NOMO-1 treated with DMSO at 0.1 percent for 48 hours (cell line): ENCODE results near the gene IER3.

ENCODE experiments used
- DNase-seq: peaks from one replicate; lab custom pipeline; 2025; ENCODE audit not compliant: unreplicated experiment; lab: John Stamatoyannopoulos, UW

Gene IER3

GRCh38 chr6:30749554-30750378 is 5.4 kb upstream of the IER3 start:
- DNase-seq = no peak

DNA sequence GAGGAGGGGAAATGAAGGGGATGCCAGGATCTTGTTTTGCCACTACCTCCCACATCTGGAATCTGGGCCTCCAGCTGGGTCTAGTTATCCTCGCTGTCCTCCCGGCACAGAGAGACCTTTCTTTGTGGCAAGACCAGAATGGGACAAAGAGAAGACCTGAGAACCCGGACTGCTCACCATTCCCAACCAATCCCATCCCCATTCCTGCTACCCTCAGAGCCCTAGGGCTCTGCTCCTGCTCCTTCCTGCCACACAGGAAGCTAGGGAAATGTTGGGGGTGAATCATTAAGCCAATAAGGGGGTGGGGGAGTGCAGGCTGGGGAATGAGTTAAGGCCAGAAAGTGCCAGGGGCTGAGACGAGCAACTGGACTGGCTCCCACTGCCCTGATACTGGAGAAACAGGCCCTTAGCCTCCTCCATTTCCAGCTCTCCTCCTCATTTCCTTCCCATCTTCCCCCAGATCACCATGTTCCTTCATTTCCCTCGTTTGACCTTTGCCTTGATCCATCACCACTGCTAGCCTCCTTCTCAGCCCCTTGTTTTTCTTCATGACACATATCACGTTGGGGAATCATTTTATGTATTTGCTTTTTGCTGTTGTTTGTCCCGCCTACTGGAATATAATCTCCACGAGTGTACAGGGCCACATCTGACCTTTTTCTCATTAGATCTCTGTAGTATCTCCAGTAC is 4.6 kb upstream of the IER3 start:
- DNase-seq = no peak

DNA sequence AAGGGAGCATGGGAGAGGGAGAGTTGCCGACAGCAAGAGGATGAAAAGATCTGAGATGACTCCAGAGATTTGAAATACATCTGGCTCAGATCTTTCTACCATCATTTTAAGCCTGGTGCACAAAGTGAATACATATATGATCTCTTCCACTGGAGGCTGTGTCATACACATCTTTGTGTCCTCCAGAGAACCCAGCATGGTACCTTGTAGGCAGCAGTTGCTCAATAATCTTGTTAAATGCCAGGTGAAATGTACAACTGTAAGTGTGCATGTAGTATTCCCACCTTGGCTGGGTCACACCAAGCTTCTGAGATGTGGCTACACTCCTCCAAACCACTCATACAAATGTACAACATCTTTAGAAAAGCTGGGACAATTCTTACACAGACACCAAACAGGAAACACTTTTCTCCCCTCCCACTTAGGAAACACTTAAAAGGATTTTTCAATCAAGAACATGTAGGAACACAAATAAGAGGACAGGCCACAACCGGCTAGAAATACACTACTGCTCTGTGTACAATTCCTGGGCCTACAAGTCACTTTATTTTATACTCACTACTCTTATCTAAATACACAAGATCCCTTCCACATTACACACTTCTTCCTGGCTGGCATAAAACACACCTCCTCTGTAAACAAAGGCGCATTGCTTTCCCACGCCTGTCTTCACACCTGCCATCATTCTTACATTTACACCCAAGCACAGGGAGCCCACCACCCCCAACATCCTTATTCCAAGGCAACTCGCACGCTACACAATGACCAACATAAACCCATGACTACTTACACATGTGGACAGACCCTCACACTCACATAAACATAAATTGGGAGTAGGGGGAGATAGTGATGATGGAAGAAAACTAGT is 3.8 kb upstream of the IER3 start:
- no peak for DNase-seq

DNA sequence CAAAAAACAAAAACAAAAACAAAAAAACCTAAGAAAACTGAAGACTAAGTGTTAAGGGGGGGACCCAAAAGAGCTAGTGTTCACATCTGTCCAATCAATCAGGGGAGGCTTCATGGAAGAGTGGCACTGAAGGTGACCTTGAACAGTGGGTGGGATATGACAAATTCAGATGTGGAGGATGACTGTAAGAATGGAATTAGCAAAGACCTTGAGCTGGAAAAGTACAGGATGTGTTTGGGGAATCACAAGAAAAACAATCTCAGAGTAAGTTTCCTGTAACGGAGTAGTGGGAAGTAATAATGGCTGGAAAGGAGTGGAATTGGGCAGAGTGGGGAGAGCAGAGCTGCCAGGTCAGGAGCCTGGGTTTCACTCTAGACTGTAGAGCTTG is 2.9 kb upstream of the IER3 start:
- no peak for DNase-seq

- no peak for DNase-seq
Measured at GRCh38 chr6:30743099-30744053, 971 bp downstream of the IER3 start.

- peak; percentile 95 for DNase-seq
Measured at GRCh38 chr6:30742316-30743098, 1.8 kb downstream of the IER3 start, which contains the start of gene FLOT1. Gene FLOT1, minus strand, starts transcription at chr6:30742687. Its CDS starts 498 bp downstream, at chr6:30742189.

DNA sequence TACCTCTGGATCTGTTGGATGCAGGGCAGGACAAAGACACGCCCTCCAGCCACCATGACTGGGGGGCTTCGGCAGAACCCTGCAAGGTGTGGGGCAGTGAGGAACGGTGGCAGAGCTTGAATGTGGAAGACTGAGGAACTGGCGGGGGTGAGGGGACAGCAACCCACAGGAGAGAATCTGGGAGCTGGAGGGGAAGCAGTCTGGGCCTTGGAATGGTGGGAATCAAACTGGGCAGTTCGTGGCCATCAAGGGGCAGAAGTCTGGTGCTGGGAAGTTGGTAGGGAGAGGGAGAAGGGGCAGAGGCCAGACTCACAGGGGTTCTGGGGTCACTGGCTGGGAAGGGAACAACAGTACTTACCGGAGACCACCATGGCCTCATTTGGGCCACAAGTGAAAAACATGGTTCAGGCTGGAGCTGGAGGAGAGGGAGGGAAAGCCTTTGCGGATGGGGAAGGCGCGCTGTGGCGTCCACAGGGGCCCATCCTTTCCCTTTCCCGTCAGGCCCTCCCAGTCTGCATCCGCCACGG is 2.5 kb downstream of the IER3 start:
- no peak for DNase-seq

DNA sequence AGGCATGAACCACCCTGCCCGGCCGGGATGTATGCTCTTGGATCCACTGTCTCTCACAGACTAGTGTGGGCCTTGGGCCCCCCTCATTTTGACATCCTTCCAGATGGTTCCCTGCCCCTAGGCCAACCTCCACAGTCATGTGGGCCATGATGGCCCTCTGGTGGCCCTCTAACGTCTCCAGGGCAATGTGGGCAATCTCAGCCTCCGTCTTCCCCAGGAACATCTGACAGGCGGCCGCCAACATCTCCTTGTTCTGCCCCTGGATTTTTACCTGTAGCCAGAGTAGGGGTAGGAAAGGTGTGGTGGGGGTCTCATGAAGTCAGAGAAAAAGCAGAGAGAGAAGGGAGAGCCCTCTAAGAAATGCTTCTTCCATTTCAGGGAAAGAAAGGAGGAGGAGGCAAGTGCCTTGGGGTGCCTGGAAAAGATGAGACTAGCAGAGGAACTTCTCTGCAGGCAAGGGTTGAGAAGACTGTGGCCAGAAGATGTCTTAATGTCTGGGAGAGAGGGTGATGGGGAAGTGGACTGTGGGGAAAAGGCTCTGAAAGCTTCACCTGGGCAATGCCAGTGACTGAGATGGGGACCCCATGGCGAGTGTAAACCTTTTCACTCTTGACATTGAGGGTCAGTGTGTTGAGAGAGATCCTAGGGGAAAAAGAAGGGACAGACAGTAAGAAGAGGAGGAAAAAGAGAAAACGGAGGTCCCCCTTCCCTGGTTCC is 3.1 kb downstream of the IER3 start:
- DNase-seq = no peak

DNA sequence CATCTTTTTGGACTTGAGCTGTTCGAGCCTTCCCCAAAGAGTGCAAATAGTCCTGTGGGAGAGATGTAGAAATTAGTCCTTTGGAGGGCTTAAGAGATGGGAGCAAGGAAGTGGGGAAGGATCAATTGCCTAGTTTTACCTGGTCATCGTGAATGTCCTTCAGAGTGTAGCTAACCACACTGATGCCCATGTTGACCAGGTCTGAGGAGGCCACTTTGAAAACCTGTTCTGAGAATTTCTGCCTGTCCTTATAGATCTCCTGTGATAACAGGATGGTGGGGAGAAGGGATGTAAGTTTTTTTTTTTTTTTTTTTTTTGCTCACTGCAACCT is 3.8 kb downstream of the IER3 start:
- no peak for DNase-seq

DNA sequence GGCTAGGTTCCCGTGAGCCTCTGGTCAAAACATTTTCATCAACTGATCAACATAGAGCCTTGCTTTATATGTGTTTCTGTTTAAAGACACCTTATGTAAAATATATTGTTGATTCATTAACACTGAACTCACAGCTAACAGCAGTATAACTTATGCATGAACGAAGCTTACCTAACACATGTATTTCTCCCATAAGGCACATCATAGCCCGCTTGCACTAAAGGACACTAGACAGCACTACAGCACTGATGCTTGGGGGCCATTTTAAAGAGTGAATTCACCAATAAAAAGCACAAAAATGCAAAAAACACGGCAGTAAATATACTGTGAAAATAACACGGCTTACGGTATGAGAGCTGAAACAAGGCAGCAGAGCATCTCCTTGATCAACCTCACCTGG is 5.8 kb downstream of the IER3 start:
- DNase-seq = no peak

GRCh38 chr6:30735668-30736314 is 8.6 kb downstream of the IER3 start:
- DNase-seq = no peak

- DNase-seq = no peak
Measured at GRCh38 chr6:30732237-30732943, 12.0 kb downstream of the IER3 start.

- no peak for DNase-seq
Measured at GRCh38 chr6:30730601-30731435, 13.5 kb downstream of the IER3 start.

DNA sequence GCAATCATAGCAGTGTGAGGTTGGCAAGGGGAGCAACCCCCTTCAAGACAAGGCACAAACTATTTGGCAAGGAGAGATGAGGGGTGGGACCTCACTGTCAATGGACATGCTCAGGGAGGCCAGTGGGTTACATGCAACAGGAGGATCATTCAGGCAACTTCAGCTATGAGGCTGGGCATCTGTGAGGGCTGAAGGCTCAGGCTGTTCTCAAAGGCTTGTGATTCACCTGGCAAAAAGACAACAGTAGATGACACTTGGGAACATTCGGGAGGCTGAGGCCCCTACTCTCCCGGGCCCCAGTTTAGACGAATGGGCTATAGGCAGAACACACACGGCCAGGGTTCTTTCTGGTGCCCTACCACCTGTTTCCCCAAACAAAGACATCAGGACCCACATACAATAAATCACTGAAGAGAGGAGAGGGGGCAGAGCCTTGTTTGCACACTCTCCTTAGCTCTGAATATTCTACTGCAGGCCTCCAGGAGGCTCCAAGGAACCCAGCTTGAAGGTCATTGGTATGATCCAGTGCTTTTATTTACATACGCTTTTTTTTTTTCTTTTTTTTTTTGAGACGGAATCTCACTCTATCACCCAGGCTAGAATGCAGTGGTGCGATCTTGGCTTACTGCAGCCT is 16.3 kb downstream of the IER3 start:
- no peak for DNase-seq

- no peak for DNase-seq
Measured at GRCh38 chr6:30726506-30727413, 17.6 kb downstream of the IER3 start.
